Left lobe of liver (tissue), 2 donors: Measurements from ENCODE around the gene RETREG2. TPM values are rescaled to one million over a fixed set of nuclear protein-coding genes. Genes with fewer than 3 reads are reported as not detected.

ENCODE experiments used
- ATAC-seq: fragments of 200-7000 bp; cut with Tn5 transposase; one replicate; pipeline ENCODE4 v1.9.1; 2020; ENCODE audit warnings: mild to moderate bottlenecking, moderate library complexity
- DNase-seq: peaks from one replicate; pipeline ENCODE4 v3.0.0-alpha.2; 2020; ENCODE audit warnings: low spot score
- total RNA-seq: library from RNA; stranded (reverse); gene quantifications from one replicate; pipeline ENCODE4 v1.2.1, GENCODE V29; 2021
- donor health status: DM: no; HTN: no; CAD: no; lungs with moderate emphysema.
- donor health status: DM: no; HTN: yes; CAD: no.

RETREG2 gene
- total RNA-seq, 1 donor from 2014 or later: 54.8 TPM

GRCh38 chr2:219213026-219213415, 34.9 kb downstream of the RETREG2 start:
- DNase-seq (no peak), ATAC-seq (no peak)

GRCh38 chr2:219213486-219214071, 35.5 kb downstream of the RETREG2 start:
- DNase-seq: no peak
- no peak for ATAC-seq

GRCh38 chr2:219214141-219214540, 36.1 kb downstream of the RETREG2 start:
- DNase-seq (no peak), ATAC-seq (no peak)

GRCh38 chr2:219214786-219215185, 36.7 kb downstream of the RETREG2 start:
- ATAC-seq (no peak), DNase-seq (no peak)

GRCh38 chr2:219215871-219216534, 37.9 kb downstream of the RETREG2 start:
- ATAC-seq: no peak

GRCh38 chr2:219216535-219216915, 38.5 kb downstream of the RETREG2 start:
- ATAC-seq (no peak), DNase-seq (no peak)

More at GRCh38 chr2:219215871-219216534, 37.9 kb downstream of the RETREG2 start:
- no peak for DNase-seq

- DNase-seq (peak; percentile 86), ATAC-seq (peak; percentile 74)
Observed at GRCh38 chr2:219218217-219218731, 40.2 kb downstream of the RETREG2 start.

- DNase-seq (peak; percentile 98), ATAC-seq (peak; percentile 89)
Observed at GRCh38 chr2:219218732-219219701, 40.9 kb downstream of the RETREG2 start, which contains the start of gene ABCB6. TSS of gene ABCB6 (minus strand) at chr2:219218958. CDS start at chr2:219218673, 285 bp downstream.

- ATAC-seq (no peak), DNase-seq (no peak)
Observed at GRCh38 chr2:219219784-219220532, 41.9 kb downstream of the RETREG2 start.

- DNase-seq (no peak), ATAC-seq (no peak)
Observed at GRCh38 chr2:219220652-219221402, 42.8 kb downstream of the RETREG2 start.

- DNase-seq: no peak
- ATAC-seq: no peak
Observed at GRCh38 chr2:219221957-219222518, 44.0 kb downstream of the RETREG2 start.

GRCh38 chr2:219223831-219224610, 45.9 kb downstream of the RETREG2 start:
- DNase-seq (no peak), ATAC-seq (no peak)

GRCh38 chr2:219225350-219225749, 47.3 kb downstream of the RETREG2 start:
- DNase-seq (no peak), ATAC-seq (no peak)

- ATAC-seq (no peak), DNase-seq (no peak)
Observed at GRCh38 chr2:219228041-219228910, 50.2 kb downstream of the RETREG2 start.

GRCh38 chr2:219228911-219229304, 50.8 kb downstream of the RETREG2 start:
- no peak for ATAC-seq
- DNase-seq: no peak

GRCh38 chr2:219229305-219230058, 51.4 kb downstream of the RETREG2 start, which contains the start of the genes ANKZF1 and ATG9A:
TSS of gene ANKZF1 (plus strand) at chr2:219229806. CDS start at chr2:219230258, 452 bp downstream.
TSS of gene ATG9A (minus strand) at chr2:219229636. CDS start at chr2:219228024, 1,612 bp downstream.
- DNase-seq: peak; percentile 99
- peak; percentile 94 for ATAC-seq
